CD14-positive monocyte (primary cell): ENCODE measurements around the gene MMRN2. TPM values are rescaled to one million over a fixed set of nuclear protein-coding genes. Genes with fewer than 3 reads are reported as not detected.
A peak's percentile ranks its signal among the peaks of the same experiment; 100 is the strongest.

Source experiments
- DNase-seq, 3 donors: peaks; one replicate each; pipeline ENCODE4 v3.0.0-alpha.2; 2011 to 2022
- H2AFZ ChIP-seq: 2 replicates; pipeline ENCODE4 v1.6.0; 2012; ENCODE audit warnings: mild to moderate bottlenecking, low read depth, low read length, inconsistent platforms; ENCODE audit not compliant: insufficient read depth, poor library complexity, severe bottlenecking
- H3K27ac ChIP-seq, 2 donors: 1 replicate in 1 of 2; 2 replicates in 1 of 2; pipeline ENCODE4 v1.5.1; 2012 to 2013; ENCODE audit warnings: low read length in 2 of 2, control low read depth in 1 of 2, inconsistent platforms in 1 of 2, low read depth in 1 of 2, mild to moderate bottlenecking in 1 of 2
- H3K27me3 ChIP-seq, 2 donors: one replicate each; pipeline versions ENCODE4 v1.6.0 to v1.6.1; 2011 to 2013; ENCODE audit warnings: low read length in 2 of 2; ENCODE audit not compliant: control insufficient read depth in 2 of 2, insufficient read depth in 2 of 2
- H3K36me3 ChIP-seq, 2 donors: replicated peaks in 1 of 2; 1 replicate in 1 of 2; 2 replicates in 1 of 2; pipeline versions ENCODE4 v1.5.1 to v1.6.1; 2012 to 2013; ENCODE audit warnings: low read length in 2 of 2, control low read depth in 1 of 2, inconsistent platforms in 1 of 2, mild to moderate bottlenecking in 1 of 2; ENCODE audit not compliant: insufficient read depth in 2 of 2, control insufficient read depth in 1 of 2
- H3K4me1 ChIP-seq, 2 donors: 1 replicate in 1 of 2; 2 replicates in 1 of 2; pipeline versions ENCODE4 v1.5.1 to v1.6.1; 2012 to 2013; ENCODE audit warnings: low read length in 2 of 2, control low read depth in 1 of 2, inconsistent platforms in 1 of 2, mild to moderate bottlenecking in 1 of 2, moderate library complexity in 1 of 2; ENCODE audit not compliant: insufficient read depth in 2 of 2, control insufficient read depth in 1 of 2
- H3K4me2 ChIP-seq: replicated peaks from 2 replicates; pipeline ENCODE3; 2012; ENCODE audit warnings: low read length, moderate library complexity, mild to moderate bottlenecking; ENCODE audit not compliant: poor library complexity, severe bottlenecking; ENCODE audit errors: extremely low read depth
- H3K4me3 ChIP-seq, 3 experiments: fragments of 200-600 bp in 1 of 3; sonication (generic) in 1 of 3; replicated peaks in 1 of 3; 1 replicate in 2 of 3; 2 replicates in 1 of 3; pipeline ENCODE4 v1.5.1; 2011 to 2013; ENCODE audit warnings: low read length in 3 of 3, mild to moderate bottlenecking in 3 of 3, control low read depth in 2 of 3, low read depth in 2 of 3, inconsistent platforms in 1 of 3, moderate library complexity in 1 of 3
- H3K79me2 ChIP-seq: 2 replicates; pipeline ENCODE4 v1.6.0; 2012; ENCODE audit warnings: mild to moderate bottlenecking, control low read depth, inconsistent platforms, low read length, moderate library complexity; ENCODE audit not compliant: insufficient read depth
- H3K9ac ChIP-seq: 2 replicates; pipeline ENCODE4 v1.6.0; 2017; ENCODE audit warnings: low read length, mild to moderate bottlenecking; ENCODE audit not compliant: insufficient read depth, poor library complexity, severe bottlenecking
- H3K9me3 ChIP-seq, 2 donors: replicated peaks in 1 of 2; 1 replicate in 1 of 2; 2 replicates in 1 of 2; pipeline versions ENCODE4 v1.5.1 to v1.6.1; 2012 to 2013; ENCODE audit warnings: low read length in 2 of 2, control low read depth in 1 of 2; ENCODE audit not compliant: control insufficient read depth in 1 of 2, insufficient read depth in 1 of 2
- H4K20me1 ChIP-seq: 2 replicates; pipeline ENCODE4 v1.6.0; 2012; ENCODE audit warnings: mild to moderate bottlenecking, low read length, control low read depth, moderate library complexity; ENCODE audit not compliant: insufficient read depth
- H3K27ac Mint-ChIP-seq, 7 donors: one replicate each; pipeline ENCODE4 v1.8.0; 2020; ENCODE audit warnings: mild to moderate bottlenecking in 7 of 7, mixed read lengths in 7 of 7, moderate library complexity in 6 of 7, inconsistent platforms in 2 of 7
- H3K27me3 Mint-ChIP-seq, 3 donors: one replicate each; pipeline ENCODE4 v1.8.0; 2021 to 2022; ENCODE audit warnings: low read depth in 3 of 3, mild to moderate bottlenecking in 3 of 3, mixed read lengths in 3 of 3, moderate library complexity in 3 of 3, inconsistent platforms in 1 of 3
- H3K36me3 Mint-ChIP-seq, 2 donors: one replicate each; pipeline ENCODE4 v1.8.0; 2020; ENCODE audit warnings: mixed read lengths in 2 of 2, inconsistent platforms in 1 of 2, mild to moderate bottlenecking in 1 of 2
- H3K4me1 Mint-ChIP-seq: one replicate; pipeline ENCODE4 v1.8.0; 2020; ENCODE audit warnings: mild to moderate bottlenecking, mixed read lengths
- H3K4me3 Mint-ChIP-seq, 2 donors: one replicate each; pipeline ENCODE4 v1.8.0; 2020; ENCODE audit warnings: mild to moderate bottlenecking in 2 of 2, mixed read lengths in 2 of 2, moderate library complexity in 1 of 2
- H3K9me3 Mint-ChIP-seq, 7 donors: one replicate each; pipeline ENCODE4 v1.8.0; 2020 to 2022; ENCODE audit warnings: mixed read lengths in 7 of 7, mild to moderate bottlenecking in 6 of 7, moderate library complexity in 6 of 7, inconsistent platforms in 2 of 7
- CTCF ChIP-seq: fragments of 200-600 bp; IDR thresholded peaks from one replicate; pipeline ENCODE4 v1.8.0; 2022; ENCODE audit warnings: antibody characterized with exemption, mild to moderate bottlenecking
- WGBS: methylation state at CpG from one replicate; pipeline ENCODE4 v1.1.5; 2013; ENCODE audit warnings: missing lambda C conversion rate; ENCODE audit not compliant: insufficient coverage; 5-methylcytosine and 5-hydroxymethylcytosine counted together
- intact Hi-C, 2 donors: fragments of 100-400 bp; cut with micrococcal nuclease; formaldehyde crosslinking; loops; one replicate each; pipeline versions ENCODE4 v1.15.0 to v1.15.1; 2023
- polyA plus RNA-seq, 3 donors: library from polyadenylated mRNA; depleted of rRNA in 1 of 3; unstranded in 2 of 3; stranded (reverse) in 1 of 3; fragments of 300-500 nt in 2 of 3; fragments of >200 nt in 1 of 3; fragmentation: Illumina TruSeq in 2 of 3; gene quantifications; 1 replicate in 2 of 3; 2 replicates in 1 of 3; pipeline ENCODE4 v1.2.3, GENCODE V29; 2012 to 2021

MMRN2 gene
- polyA plus RNA-seq, 3 donors = 0.07 to 1.8 TPM; not detected in 1

GRCh38 chr10:86900955-86901354, 56.5 kb downstream of the MMRN2 start:
- no peak overlapping the region for H3K4me3 Mint-ChIP-seq
- intact Hi-C loops = loop anchor here in 1 of 2 donors (10.0 kb wide), 1 partner anchor 186 kb away; no protein-coding TSS in a partner anchor
- H3K36me3 Mint-ChIP-seq = no peaks in the 10 kb centered on the region
- H3K9ac ChIP-seq = no peak overlapping the region
- no peak for TF ChIP-seq CTCF
- H3K4me2 ChIP-seq = no peak overlapping the region
- H3K27me3 Mint-ChIP-seq = peaks cover 11 to 18% (median 15%) of the 10 kb centered on the region in 3 donors
- H3K27ac ChIP-seq = no peak overlapping the region
- no peak for DNase-seq
- no peak overlapping the region for H3K4me3 ChIP-seq
- H3K27me3 ChIP-seq = peaks cover 8 to 9% of the 10 kb centered on the region in 2 donors
- no peaks in the 10 kb centered on the region for H3K4me1 ChIP-seq
- no peaks in the 10 kb centered on the region for H3K79me2 ChIP-seq
- H3K27ac Mint-ChIP-seq = no peak overlapping the region
- H2AFZ ChIP-seq = no peak overlapping the region
- H3K36me3 ChIP-seq = no peaks in the 10 kb centered on the region
- no peaks in the 10 kb centered on the region for H3K9me3 ChIP-seq
- 64% methylated on average over 2 of the region's 2 CpGs for WGBS
- H4K20me1 ChIP-seq = no peaks in the 10 kb centered on the region
- H3K9me3 Mint-ChIP-seq = peaks cover 1 to 8% (median 3%) of the 10 kb centered on the region in 7 donors
- no peaks in the 10 kb centered on the region for H3K4me1 Mint-ChIP-seq

GRCh38 chr10:86899670-86900276, 57.6 kb downstream of the MMRN2 start:
- Histone ChIP-seq H3K9ac (no peak overlapping the region), H3K79me2 (no peaks in the 10 kb centered on the region), H3K27me3 (peaks cover 8 to 9% of the 10 kb centered on the region in 2 donors), H2AFZ (no peak overlapping the region), H3K4me2 (no peak overlapping the region), H3K27ac (no peak overlapping the region), H3K4me1 (no peaks in the 10 kb centered on the region), H3K36me3 (no peaks in the 10 kb centered on the region), H3K9me3 (no peaks in the 10 kb centered on the region), H4K20me1 (no peaks in the 10 kb centered on the region), H3K4me3 (no peak overlapping the region)
- H3K36me3 Mint-ChIP-seq = no peaks in the 10 kb centered on the region
- peak; percentile 20 to 41 (median 39) for DNase-seq
- H3K4me1 Mint-ChIP-seq = no peaks in the 10 kb centered on the region
- no peak overlapping the region for H3K4me3 Mint-ChIP-seq
- H3K27ac Mint-ChIP-seq = no peak overlapping the region
- intact Hi-C loops = loop anchor here (2.0 to 10.0 kb wide), 4 partner anchors 185 to 213 kb away; no protein-coding TSS in a partner anchor
- peaks cover 15 to 18% (median 16%) of the 10 kb centered on the region in 3 donors for H3K27me3 Mint-ChIP-seq
- peaks cover 0 to 8% (median 1%) of the 10 kb centered on the region in 7 donors for H3K9me3 Mint-ChIP-seq
- peak; percentile 78 for TF ChIP-seq CTCF
- no CpG with 5 or more reads among the region's 9 CpGs for WGBS
